ENCODE results near the gene PRKCSH.

PRKCSH gene

GRCh38 chr19:11479090-11479897, 43.9 kb downstream of the PRKCSH start:
- no peak for FAIRE-seq

DNA sequence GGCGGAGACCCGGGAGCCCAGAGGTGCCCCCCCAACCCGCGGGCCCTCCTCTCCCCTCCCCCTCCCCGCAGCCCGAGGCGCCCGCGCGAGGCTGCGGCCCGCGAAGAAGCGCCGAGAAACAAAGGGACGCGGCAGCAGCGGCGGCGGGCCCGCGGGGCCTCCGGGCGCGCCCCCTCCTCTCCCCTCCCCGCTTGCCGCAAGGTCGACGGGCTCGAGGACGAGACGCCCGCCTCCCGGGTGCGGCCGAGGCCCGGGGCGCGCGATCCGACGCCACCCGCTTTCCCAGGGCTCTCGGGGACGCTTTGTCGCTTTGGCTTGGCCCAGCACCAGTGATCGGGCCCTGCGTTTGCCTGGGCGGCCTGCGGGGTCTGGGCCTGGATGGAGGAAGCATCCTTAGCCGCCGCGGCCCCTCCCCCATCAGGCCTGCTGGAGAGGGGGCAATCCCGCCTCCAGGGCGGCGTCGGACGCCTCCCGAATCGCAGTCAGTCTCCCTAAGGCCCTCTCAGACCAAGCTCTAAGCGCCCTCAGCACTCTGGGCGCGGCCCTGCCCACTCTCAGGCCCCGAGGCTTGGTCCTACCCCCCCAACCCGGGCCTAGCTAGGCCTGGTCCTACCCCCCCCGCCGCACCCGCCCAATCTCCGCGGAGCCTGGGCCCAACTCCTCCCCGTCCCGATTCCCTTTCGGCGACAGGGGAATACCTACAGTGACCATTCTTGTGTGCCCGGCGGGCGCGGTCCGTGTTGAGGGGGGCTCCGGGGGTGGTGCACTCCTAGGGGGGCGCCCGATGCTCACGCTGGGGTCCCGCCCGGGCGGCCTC, 44.7 kb downstream of the PRKCSH start:
- FAIRE-seq: no peak

DNA sequence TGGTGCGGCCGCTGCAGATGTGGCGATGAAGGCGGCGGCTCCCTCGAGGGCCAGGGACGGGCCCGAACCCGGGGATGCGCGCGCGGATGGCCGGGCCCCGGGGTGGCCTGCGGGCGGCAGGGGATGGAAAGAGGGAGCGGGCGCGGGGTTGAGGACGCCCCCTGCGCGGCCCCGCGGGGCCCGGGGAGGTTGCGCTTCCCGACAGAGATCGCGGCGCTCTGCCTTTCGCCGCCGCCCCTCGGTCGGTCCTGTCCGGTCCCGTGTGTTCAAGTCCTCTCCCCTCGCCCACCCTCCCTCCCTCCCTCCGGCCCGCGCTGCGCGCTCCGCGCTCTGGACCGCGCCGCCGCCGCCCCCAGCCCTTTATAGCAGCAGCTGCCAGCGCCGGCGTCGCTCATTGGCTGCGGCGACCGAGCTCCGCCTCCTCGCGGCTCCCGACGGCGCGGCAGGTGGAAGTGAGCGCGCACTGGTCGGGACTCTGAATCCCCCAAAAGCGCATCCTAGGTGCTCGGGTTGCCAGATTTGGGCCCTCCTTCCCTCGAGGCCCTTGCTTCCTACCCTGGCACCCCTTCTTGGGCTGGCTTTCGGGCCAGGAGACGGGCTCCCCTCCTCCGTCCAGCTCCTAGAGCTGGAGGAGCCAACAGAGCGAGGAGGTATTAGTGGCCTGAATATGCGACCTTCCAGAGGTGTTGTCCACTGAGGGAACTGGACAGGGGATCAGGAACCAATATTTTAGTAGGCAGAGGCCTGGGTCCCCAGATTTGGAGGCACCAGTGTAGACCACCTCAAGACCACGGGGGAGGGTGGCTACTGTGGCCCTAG, 45.5 kb downstream of the PRKCSH start, which contains the start of gene ELAVL3:
Gene ELAVL3, minus strand, starts transcription at position 332 of the 819 bp plus-strand sequence. CDS start 438 bp downstream, outside the sequence.
- no peak for FAIRE-seq

DNA sequence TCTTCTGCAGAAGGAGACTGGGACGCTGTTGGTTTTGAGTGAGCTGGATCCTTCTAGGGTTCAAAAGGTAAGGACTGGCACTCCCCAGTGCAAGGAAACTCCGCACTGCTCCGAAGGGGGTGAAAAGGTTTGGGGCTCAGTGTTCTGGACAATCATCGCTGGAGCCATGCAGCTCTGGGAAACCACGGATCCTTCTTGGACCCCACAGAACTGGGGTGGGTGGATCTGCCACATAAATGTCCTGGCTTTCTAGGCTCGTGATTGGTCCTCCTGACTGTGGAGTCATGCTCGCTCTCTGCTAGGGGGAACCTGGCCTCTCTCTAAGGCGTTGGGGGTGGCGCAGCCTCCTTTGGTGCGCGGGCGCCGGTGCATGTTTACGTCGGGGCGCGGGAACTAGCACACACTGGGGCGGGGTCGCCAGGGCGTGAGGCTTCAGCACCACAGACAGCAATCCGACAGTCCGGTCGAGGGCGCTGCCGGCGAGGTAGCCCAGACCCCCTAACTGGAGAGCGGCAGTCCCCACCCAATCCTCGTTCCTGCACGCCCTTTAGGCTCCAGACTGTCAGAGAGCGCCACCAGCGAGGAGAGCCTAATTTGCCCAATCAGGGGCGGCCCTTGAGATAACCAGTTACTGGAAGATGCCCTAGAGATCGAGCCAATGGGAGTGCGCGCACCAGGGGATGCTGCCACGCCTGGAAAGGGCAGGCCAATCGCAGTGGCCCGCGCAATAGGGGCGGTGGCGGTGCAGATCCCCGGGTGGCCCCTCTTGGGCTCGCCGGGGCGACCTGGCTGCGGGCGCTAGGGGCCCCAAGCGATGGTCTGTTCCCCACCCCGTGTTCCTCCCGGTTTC, 46.3 kb downstream of the PRKCSH start:
- FAIRE-seq: no peak

- no peak for FAIRE-seq
These were observed 47.1 kb downstream of the PRKCSH start for GRCh38 chr19:11482384-11483050.

DNA sequence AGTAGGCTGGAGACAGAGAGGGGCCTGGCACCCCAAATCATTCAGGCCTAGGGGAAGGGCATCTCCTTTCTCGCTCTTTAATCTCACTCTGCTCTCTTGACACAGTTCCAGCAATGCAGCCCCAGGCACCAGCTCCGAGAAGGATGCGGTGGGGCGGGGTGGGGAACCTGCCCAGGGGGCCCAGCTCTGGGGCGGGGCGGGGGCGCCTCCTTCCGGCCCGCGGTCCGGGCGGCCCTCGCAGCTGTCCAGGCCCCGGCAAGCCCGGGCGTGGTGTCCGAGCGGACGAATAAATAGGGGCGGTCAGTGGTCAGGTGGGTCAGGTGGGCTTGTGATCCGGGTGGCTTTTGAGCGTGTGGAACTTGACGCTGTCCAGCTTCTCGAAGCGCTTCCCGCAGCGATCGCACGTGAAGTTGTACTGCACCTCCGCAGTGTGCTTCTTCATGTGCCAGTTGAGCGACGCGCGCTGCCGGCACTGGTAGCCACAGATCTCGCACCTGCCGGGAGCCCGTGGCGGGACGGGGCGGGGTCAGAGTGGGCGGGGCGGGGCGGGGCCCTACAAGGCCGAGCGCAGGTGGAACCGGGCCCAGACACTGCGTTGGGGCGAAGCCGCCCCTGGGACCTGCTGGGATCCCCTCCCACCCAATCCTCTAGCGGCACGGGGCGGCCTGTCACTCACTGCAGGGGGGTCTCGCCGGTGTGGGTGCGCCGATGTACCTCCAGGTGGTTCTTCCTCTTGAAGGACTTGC, 48.1 kb downstream of the PRKCSH start:
- FAIRE-seq: no peak

DNA sequence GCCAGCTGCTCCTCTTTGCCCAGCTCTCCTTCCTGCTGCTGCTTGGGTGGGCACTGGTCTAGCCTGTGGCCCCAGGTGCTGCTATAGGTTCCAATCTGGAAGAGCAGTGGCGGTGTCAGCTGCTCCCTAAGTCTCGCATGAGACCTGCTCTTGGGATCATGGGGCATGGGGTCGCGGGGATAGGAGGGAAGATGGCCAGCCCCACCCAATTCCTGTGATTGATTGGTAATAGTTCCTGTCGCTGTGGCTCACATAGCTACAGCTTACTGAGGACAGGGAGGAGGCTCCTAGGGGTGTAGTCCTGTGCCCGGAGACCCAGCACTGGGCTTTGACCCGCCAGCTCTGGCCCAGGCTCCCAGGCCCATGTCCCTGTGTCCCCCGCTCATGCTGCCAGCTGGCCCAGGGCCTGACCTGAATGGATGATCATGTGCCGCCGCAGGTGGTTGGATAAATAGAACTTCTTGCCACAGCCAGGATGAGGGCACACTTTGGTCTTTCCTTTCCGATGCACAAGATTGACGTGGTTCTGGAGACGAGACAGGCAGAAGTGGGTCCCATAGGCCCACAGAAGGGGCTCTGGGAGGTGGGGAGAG, 49.9 kb downstream of the PRKCSH start:
- FAIRE-seq: no peak

- FAIRE-seq: no peak
These were observed 51.4 kb downstream of the PRKCSH start for GRCh38 chr19:11486661-11487503.

DNA sequence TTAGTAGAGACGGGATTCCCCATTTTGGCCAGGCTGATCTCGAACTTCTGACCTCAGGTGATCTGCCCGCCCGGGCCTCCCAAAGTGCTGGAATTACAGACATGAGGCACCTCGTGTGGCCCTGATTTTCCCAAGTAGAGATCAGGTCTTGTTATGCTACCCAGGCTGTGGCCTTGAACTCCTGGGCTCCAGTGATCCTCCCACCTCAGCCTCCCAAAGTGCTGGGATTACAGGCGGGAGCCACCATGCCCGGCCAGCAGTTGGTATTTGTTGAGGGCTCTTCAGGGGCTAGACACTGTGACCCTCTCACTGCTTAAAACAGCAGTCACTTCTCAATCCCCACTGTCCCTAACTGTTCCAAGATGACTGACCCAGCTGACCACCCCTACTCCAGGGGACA, 53.9 kb downstream of the PRKCSH start:
- FAIRE-seq: no peak

DNA sequence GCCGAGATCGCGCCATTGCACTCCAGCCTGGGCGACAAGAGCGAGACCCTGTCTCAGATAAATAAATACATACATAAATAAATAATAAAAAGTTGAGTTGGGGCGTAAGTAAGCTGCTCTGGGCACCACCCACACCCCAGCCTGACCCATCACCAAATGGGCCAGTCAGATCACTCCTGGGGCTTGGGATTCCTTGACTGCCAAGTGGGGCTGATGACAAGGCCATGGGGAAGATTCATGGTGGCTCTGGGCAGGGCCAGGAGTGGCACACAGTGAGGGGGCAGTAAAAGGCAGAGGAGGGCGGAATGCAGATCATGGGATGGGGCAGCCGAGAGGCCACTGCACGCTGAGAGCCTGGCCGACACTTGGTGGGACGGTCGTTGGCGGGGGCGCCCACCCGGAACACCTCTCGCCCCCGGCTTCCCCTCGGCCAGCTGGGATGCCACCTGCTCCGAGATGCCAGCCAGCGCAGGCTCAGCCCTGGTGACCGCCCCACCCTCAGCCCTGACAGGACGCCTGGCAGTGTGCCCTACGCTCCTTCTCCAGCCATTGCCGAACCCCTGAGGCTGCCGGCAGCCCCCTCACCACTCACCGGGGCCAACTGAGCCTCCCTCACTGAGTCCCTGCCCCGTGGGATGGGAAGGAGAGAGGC, 59.3 kb downstream of the PRKCSH start:
- FAIRE-seq: no peak

- FAIRE-seq: no peak
These were observed 60.0 kb downstream of the PRKCSH start for GRCh38 chr19:11495481-11495880.

- no peak for FAIRE-seq
These were observed 60.5 kb downstream of the PRKCSH start for GRCh38 chr19:11495885-11496284.

GRCh38 chr19:11496391-11497163, 61.1 kb downstream of the PRKCSH start:
- no peak for FAIRE-seq

GRCh38 chr19:11499220-11499726, 63.8 kb downstream of the PRKCSH start:
- no peak for FAIRE-seq

- FAIRE-seq: no peak
These were observed 64.5 kb downstream of the PRKCSH start for GRCh38 chr19:11499890-11500420.

All from colon (tissue), 2 donors.